Measurements from ENCODE around the gene SYT3. TPM values are rescaled to one million over a fixed set of nuclear protein-coding genes. Genes with fewer than 3 reads are reported as not detected.

SYT3 gene
- 0.91 and 1.8 TPM in 2 replicates for total RNA-seq
- long read RNA-seq, partial matches to known transcripts = 0 of 1 reads
- long read RNA-seq, other reads (novel, unspliced or antisense) = 0 of 1 reads

- no peak within 1 kb of the TSS for H3K27ac Mint-ChIP-seq
- no peaks in the 10 kb centered on the region for H3K36me3 Mint-ChIP-seq (ENCODE audit: insufficient read depth)
- TF ChIP-seq CTCF (IDR thresholded peaks at IDR 0.05; ENCODE audit: unreplicated experiment) = no peak
- DNase-seq (ENCODE audit: low spot score, unreplicated experiment) = peak; percentile 38
- peaks cover 2% of the 10 kb centered on the region for H3K4me1 Mint-ChIP-seq (ENCODE audit: low read depth)
- H3K9me3 Mint-ChIP-seq (ENCODE audit: low read depth) = no peaks in the 10 kb centered on the region
- peaks cover 33% of the 10 kb centered on the region for H3K27me3 Mint-ChIP-seq
- H3K4me3 Mint-ChIP-seq (ENCODE audit: low read depth) = peak within 1 kb of the TSS; percentile 83
Observed at GRCh38 chr19:50639121-50640112, at the start of gene SYT3. TSS of gene SYT3 (minus strand) at chr19:50639881. CDS start at chr19:50637411, 2,470 bp downstream.

GRCh38 chr19:50688766-50689165 is 49.1 kb upstream of the SYT3 start:
- no peak overlapping the region for H3K27ac Mint-ChIP-seq
- no peak for TF ChIP-seq CTCF (IDR thresholded peaks at IDR 0.05; ENCODE audit: unreplicated experiment)
- no peaks in the 10 kb centered on the region for H3K36me3 Mint-ChIP-seq (ENCODE audit: insufficient read depth)
- no peak for DNase-seq (ENCODE audit: low spot score, unreplicated experiment)
- no peaks in the 10 kb centered on the region for H3K9me3 Mint-ChIP-seq (ENCODE audit: low read depth)
- no peaks in the 10 kb centered on the region for H3K4me1 Mint-ChIP-seq (ENCODE audit: low read depth)
- no peak overlapping the region for H3K4me3 Mint-ChIP-seq (ENCODE audit: low read depth)
- peaks cover 87% of the 10 kb centered on the region for H3K27me3 Mint-ChIP-seq

GRCh38 chr19:50686310-50687032 is 46.8 kb upstream of the SYT3 start:
- no peaks in the 10 kb centered on the region for H3K9me3 Mint-ChIP-seq (ENCODE audit: low read depth)
- peaks cover 87% of the 10 kb centered on the region for H3K27me3 Mint-ChIP-seq
- no peaks in the 10 kb centered on the region for H3K36me3 Mint-ChIP-seq (ENCODE audit: insufficient read depth)
- TF ChIP-seq CTCF (IDR thresholded peaks at IDR 0.05; ENCODE audit: unreplicated experiment) = no peak
- H3K4me3 Mint-ChIP-seq (ENCODE audit: low read depth) = no peak overlapping the region
- H3K27ac Mint-ChIP-seq = no peak overlapping the region
- DNase-seq (ENCODE audit: low spot score, unreplicated experiment) = no peak
- H3K4me1 Mint-ChIP-seq (ENCODE audit: low read depth) = no peaks in the 10 kb centered on the region

- DNase-seq (ENCODE audit: low spot score, unreplicated experiment) = peak; percentile 69
- no peak for TF ChIP-seq CTCF (IDR thresholded peaks at IDR 0.05; ENCODE audit: unreplicated experiment)
- Mint-ChIP-seq H3K4me3 (ENCODE audit: low read depth) (no peak overlapping the region), H3K4me1 (ENCODE audit: low read depth) (no peaks in the 10 kb centered on the region), H3K27me3 (peaks cover 76% of the 10 kb centered on the region), H3K27ac (peak overlapping the region; percentile 59), H3K36me3 (ENCODE audit: insufficient read depth) (no peaks in the 10 kb centered on the region), H3K9me3 (ENCODE audit: low read depth) (no peaks in the 10 kb centered on the region)
Observed at GRCh38 chr19:50679177-50680125, 39.8 kb upstream of the SYT3 start.
